Measurements from ENCODE around the gene MAP3K7. TPM values are rescaled to one million over a fixed set of nuclear protein-coding genes. Genes with fewer than 3 reads are reported as not detected.

Gene MAP3K7
- total RNA-seq = 40.8 and 44.6 TPM in 2 replicates
- 20.6 TPM for polyA plus RNA-seq (2012)

DNA sequence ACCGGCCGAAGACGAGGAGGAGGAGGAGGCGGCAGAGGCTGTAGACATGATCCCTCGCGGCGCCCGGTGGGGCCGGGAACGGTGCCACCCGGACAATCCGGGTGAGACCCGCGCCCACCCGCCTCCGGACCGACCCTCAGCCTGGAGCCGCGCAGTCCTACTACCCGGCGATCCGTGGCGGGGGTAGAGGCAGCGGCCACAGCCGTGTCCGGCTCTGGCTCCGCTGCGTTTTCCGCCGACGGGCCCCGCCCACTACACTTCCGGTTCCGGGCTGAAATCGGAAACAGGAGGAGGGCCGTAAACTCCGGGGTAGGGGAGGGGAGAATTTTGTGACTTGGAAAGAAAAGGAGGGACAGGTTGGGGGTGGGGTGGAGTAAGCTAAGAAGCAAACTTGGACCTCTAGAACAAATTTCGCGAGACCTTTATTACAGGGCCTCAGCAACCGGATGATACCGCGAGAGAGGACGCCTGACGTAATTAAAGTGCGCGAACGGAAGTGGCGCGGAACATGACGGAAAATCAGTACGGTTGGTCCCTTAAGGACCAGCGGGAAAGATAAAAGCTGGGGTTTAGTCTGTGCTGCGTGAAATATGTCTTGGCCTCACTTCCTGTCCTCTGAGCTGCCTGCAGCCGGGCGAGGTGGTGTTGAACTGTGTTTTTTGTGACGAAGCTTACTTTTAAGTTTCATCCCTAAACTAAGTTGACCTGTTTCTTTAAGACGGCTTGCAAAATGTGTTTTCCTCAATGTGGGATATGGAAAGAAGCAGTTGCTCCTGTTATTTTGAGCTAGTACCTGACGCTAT, at the start of gene MAP3K7:
Gene MAP3K7 (minus strand): TSS at position 237 of the 803 bp plus-strand sequence. CDS start 189 bp downstream, at position 48.
- DNase-seq (ENCODE audit: low read depth) = peak; percentile 97

DNA sequence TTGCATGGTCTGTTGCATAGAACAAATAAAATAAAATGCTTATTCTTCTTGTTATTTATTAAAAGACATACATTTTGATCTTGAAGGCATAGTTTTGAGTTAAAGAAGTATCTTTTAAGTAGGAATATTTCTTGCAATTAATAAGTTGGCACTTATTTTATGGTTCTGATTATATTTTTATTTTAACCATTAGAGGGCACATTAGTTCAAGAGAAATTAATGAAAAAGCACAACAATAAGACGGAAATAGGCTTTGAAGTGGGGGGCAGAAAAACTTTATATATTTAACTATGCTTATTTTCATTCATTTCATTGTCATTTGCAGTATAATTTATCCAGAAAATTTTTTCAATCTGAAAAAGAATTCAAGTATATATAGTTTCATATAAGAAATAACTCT, 44.2 kb upstream of the MAP3K7 start:
- no peak for DNase-seq (ENCODE audit: low read depth)

DNA sequence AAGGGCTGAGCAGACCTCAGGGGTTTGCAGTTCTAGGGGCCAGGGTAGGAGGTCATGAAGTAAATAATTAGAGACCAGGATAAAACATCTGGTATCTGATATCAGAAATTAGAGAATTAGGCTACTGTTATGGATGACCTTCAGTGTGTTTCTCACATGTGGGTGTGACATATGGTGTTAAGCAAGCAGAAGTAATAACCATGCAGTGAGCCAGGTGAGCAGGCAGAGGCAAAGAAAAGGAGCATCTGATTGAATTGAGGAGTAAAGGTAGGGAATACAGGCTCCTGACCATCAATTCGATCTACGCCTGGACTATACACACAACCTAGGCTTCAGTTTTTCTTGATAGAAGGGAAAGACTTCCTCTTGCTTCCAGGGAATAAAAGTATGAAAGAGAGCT, 34.7 kb upstream of the MAP3K7 start:
- DNase-seq (ENCODE audit: low read depth) = no peak

DNA sequence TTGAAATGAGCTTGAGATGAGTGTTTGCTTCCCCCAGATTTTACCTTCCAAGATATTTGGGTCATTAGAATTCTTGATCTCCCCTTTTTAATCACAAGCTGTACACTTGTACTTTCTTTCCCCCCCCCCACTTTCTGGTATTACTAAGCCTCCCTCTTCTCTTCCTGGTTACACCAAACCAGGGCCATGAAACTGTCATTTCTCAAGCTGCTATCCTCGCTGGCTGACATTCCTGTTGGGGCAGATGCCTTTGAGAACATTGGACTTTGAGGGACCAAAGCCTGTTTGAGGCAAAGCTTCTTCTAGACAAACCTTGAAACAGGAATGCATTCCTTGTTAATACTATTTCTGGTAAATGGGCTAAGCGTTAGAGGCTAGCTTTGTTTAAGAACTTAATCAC, 32.3 kb upstream of the MAP3K7 start:
- DNase-seq (ENCODE audit: low read depth) = no peak

DNA sequence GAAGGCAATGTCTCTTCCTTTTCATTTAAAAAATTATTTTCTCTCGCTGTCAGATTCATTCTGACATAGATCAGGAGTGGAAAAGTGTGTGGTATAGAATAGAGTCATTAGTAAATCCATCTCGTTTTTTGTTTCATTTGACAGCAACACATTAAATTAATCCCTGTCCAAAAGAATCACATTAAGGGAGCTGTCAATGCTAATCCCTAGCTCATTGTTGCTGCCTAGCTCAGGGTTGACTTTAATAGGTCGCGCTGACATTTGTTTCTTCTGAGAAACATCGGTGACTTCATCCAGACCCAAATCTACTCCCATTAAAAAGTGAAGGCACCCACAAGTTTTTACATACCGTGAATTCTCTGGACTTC, 25.4 kb upstream of the MAP3K7 start:
- no peak for DNase-seq (ENCODE audit: low read depth)

DNA sequence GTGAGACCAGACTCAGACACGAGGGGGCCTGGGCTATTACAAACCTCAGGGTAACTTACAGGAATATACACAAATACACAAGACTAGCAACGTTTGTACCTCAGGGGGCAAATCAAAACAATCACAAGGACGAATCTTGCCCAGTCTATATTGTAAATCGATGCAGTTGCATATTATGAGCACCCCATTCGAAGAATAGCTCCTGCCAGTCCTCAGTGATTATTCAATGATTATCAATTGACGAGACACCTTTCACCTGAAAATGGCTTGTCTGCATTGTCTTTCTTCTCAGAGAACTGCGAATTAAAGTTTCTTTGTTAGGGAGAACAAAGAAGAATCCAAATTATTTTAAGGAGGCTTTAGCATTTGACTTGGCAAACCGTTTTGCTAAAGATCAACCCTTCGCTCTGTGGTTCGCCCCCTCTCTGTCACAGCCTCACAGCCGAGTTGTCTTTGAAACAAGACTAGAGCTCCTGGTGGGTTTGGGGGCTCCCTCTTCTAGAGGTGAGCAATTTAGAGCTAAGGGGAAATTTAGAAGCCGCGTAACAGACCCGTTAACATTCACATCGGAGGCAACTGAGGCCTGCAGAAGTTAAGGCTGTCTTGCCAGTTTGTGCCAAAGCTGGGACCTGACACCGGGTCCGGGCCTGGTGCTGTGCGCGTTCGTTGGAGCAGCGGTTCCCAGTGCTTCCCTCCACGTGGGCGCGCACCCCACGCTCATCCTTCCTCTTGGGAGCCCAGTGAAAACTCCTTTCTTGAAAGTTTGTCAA, 24.9 kb upstream of the MAP3K7 start:
- DNase-seq (ENCODE audit: low read depth) = no peak

DNA sequence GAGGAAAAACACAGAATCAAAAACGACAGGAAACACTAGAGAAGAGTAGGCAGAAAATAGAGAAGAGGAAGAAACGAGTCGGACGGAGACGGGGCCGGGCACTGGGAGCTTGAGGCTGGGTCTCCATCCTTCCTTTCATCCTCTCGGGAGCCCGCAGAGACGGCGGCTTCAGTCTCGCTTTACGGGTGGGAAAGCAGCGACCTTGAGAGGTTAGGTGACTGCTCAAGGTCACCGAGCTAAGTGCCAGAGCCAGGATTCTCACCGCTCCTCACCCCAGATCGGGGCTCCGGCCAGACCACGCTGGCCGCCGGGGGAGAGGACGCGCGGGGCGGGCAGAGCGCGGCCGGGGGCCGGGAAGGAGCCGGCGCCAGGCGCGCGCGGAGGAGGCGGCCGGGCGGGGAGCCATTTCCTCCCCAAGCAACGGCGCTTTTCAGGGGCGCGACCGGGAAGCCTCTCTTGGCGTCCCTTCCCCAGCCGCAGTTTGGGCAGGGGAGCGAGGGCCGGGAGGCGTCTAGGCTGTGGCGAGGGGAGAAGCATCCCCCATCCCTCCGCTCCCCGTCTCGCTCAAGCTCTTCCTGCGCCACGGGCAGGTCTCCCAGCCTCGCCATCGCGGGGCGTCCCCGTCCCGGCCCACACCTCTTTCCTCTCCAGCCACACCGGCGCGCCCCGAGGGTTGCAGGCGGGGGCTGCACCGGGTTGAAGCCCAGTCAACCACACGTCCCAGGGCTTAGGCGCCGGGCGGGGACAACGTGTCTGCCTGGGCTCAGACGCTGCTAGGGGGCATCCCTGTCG, 24.1 kb upstream of the MAP3K7 start:
- DNase-seq (ENCODE audit: low read depth) = peak; percentile 34

DNA sequence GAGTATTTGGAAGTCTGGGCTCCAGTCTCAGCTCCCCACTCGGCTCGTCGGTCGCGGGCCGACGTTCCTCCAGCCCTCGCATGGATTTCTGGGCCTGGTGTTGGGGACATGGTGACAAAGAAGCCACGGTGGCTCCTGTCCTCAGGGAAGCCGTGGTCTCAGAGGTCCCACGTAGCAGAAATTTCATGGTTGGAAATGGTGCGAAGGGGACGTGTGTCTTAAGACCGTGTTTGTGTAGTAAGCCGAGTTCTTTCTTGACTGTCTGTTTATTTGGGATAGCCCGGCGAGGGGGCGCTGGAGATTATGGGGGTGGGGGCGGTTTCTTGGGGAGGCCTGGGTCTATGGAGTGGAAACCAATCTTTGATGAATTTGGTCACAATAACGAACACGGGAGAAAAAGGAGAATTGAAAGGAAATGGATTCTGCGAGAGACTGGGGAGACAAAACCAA, 23.5 kb upstream of the MAP3K7 start:
- no peak for DNase-seq (ENCODE audit: low read depth)

DNA sequence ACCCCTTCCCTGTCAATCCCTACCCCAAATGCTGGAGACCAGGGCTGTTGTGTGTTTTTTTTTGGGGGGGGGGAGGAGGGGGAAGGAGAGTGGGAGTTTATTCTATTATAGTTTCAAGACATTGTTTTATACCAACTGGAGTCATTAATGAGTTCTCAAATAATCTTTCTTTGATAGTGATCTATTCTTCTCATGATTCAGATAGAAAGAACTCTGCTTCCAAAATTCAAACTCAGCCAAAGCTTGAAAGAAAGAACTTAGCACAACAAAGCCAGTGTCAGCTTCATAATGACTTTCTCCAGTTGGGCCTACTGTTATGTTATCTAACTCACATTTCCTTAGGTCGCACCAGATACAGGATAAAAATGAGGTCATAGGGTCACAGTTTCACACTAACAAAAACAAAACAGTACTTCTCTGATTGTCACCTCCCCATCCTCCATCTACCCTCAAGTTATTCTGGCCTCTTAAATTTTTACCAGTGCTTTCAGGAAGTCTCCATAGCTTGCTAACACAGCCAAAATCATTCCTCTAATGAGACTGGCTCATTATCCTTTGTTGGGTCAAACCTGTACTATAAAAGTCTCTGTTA, 19.0 kb upstream of the MAP3K7 start:
- no peak for DNase-seq (ENCODE audit: low read depth)

DNA sequence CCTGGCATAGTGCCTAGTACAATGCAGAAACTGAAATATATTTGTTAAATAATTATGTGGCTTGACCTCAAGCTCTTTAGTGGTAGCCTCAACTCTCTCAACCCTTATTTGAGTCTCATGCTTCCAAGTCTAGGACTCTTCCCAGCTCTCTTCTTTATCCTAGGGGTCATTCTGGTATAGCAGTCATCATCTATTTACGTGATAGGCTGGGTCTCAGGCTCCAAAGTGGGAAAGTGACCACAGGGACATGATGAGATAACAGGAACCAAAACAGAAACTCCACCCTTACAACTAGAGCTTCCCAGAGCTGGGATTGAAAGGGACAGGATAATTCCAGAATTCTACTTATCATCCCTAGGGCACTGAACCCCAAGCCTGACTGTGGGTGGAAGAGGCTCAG, 17.7 kb upstream of the MAP3K7 start:
- peak; percentile 50 for DNase-seq (ENCODE audit: low read depth)

DNA sequence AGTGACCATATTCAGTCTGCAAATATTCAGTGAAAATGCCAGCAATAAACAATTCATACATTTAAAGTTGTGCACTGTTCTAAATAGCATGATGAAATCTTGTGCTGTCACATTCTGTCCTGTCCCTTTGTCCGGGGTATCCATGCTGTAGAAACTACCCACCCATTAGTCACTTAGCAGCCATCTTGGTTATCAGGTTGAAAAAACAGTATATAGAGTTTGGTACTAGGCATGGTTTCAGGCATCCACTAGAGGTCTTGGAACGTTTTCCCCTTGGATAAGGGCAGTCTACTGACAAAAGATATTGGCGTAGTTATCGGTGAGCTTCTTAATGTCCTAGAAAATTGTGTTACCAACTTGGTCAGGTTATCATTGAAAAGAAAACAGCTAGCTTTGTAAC, 12.3 kb upstream of the MAP3K7 start:
- no peak for DNase-seq (ENCODE audit: low read depth)

DNA sequence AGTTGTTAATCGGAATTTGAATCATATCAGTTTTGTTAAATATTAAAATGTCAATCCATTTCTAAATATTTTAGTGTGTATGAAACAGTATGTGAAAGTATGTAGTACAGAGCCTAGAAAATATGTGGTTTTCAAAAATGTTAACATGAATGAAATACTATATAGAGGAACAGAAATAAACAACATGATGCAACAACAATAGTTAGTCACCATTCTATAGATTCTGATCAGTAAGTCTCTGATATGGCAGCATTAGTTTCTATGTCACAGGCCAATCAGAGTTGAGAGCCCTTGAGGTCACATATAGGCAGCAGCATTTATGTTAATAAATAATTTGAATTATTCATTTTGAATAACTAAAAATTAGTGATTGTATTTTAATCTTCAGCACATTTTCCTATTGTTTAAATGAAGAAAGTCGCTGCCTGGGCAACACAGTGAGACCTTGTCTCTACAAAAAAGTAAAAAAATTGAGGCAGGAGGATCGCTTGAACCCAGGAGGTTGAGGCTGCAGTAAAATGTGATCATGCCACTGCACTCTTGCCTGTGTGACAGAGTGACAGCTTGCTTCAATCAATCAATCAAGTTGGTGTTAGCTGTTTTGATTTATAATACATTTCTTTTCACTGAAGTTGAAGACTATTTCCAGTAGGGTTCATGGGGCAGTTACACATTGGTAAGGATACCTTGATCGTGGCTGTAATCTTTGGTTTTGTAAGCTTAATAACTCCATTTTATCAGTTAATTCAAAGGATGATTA, 11.5 kb upstream of the MAP3K7 start:
- no peak for DNase-seq (ENCODE audit: low read depth)

DNA sequence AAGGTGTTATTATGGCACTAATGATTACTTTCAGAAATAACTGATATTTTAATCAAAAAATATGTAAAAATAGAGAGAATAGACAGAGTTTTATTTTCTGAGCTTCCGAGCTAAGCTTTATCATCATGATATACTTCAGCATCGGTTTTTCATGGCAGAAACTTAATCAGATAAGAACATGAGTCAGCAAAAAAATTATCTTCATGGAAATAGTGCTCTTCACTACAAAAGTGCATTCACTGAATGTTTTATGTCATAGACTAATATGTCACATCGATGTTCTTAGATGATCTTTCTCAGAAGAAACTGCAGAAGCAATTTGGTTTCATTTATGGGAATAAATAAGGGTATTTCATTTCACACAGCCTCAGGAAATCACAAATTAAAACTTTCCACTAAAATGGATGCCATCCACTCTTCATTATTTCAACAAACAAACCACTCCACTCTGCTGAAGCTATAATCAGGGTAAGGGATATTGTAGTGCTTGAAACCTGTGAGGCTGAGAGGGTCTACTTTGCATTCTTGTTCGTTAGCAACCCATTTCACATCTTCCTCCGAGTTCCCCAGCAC, 10.2 kb upstream of the MAP3K7 start:
- DNase-seq (ENCODE audit: low read depth) = no peak

DNA sequence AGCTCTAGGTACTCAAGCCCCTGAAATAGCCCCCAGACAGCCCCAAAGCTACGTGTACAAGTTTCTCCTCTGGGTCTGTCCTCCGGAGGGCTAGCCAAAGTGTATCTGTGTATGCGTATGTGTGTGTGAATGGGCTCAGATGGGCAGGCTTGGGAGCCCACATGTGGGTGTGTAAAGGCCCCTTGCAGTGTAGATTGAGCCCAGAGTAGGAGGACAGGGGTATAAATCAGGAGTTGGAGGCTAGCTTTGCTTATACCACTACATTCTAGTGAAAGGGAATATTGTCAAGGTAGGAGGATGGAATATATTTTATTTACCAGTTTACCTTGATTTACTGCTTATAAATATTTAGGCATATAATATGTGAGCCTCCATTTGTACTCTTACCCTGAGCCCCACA, 9.0 kb upstream of the MAP3K7 start:
- DNase-seq (ENCODE audit: low read depth) = no peak

DNA sequence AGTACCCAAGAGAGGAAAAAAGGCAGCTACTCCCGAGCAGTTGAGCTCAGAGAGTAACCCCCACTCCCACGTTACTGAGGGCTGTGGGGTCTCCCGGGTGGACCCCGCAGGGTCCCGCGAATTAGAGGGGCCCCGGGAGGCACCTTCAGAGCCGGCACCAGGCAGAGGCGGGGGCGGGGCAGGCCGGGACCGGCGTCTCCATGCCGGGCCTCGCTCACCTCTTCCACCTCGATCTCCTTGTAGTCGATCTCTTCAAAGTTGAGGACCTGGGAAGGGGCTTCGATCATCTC, 381 bp downstream of the MAP3K7 start:
- no peak for DNase-seq (ENCODE audit: low read depth)

DNA sequence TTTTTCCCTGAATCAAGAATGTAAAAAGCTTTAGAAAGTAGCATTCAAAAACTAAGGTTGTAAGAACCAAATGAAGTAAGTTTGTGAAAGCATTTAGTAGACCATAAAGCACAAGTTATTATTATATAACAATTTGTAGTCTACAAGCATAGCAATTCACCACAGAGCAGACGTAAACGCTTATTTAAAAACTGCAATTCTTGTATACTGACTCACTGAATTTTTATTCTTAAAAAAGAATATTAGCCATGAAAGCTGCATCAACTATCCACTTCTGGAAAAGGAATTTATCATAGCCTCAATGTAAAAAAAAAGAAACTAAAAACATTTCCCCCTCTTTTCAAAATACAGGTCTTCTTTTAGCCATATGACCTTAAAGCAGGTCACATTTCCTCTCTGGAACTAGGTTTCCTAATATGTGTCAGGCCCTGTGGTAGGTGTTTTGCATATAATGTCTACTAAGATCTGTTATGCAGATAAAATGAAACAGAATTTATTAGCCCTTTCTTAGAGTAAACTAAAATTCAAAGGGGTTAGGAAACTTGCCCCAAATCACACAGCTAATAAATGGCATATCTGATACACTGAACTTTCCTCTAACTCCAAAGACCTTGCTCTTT, 2.1 kb downstream of the MAP3K7 start:
- no peak for DNase-seq (ENCODE audit: low read depth)

DNA sequence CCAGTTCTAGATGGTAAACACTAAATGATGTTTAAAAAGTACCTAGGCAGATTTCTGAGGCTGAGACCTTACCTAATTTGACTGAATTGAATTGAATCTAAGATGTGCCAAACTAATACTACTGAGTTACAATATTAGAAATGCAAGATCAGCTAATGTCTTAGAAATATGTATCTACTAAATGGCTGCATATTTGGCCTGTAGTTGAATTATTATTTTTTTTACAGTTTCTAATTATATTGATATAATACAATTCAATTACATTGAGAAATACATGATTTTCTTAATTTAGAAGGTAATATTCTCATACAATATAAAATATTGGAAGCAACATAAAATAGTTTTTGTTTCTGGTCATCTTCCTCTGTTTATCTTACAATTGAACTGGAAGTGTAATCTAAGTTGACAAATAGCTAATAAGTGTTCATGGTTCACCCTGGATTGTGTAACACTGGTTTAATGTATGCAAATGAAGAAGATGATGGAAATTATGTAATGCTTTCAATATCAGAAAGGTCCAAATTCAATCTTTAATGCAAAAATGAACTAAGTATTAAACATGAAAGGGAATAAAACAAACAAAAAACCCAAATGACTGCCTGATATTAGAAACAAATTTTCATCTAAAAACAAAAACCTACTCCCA, 2.9 kb downstream of the MAP3K7 start:
- DNase-seq (ENCODE audit: low read depth) = no peak

DNA sequence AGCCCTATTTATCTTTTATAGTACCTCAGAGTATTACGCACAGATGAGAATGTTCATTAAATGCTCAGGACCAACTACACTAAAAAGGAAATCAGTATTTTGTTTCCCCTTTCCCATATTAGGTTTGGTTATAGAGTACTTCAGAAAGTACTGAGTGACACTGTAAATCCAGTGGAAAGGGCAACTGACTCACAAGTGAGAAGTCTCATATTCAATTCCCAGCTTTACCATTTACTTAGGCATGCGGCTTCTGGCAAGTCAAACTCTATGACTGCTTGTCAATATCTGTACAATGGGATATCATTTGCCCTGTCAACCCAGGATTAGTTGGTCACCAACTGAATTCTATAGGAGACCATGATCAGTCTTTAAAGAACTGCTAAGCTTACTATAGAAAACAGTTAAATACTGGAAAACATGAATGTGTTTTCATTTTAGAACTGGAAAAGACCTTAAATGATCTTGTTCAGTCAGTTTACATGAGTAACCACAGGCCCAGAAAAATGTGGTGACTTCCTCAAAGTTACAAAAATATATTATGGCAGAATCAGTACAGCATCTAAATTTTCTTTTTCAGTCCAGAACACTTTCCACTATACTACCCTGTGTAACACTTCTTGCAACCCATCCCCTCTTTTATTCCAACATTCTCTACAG, 3.6 kb downstream of the MAP3K7 start:
- no peak for DNase-seq (ENCODE audit: low read depth)

DNA sequence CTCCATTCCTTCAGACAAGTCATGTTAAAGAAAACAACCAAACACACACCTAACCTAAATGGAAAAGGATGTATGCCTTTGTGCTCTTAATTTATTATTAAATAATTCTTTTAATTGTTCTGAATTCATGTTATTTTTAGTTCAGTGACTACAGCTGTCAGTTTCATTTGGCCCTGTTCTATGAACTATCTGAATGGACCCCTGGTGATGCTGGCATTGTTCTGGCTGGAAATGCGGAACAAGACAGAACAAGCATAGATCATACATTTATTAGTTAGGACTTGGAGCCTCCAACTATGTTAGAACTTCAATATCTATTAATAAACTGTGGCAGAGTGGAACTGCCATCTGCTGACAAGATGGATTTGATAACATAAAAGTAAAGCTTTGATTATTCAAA, 5.7 kb downstream of the MAP3K7 start:
- DNase-seq (ENCODE audit: low read depth) = no peak

Data from myocyte (in vitro differentiated cells).